A549 (cell line): ENCODE results near the gene CA9.

ENCODE experiments used
- JUN ChIP-seq, 2 experiments: fragments of >200 bp; sonication (Bioruptor Twin); formaldehyde crosslinking; IDR thresholded peaks; 2 replicates in 1 of 2; 3 replicates in 1 of 2; pipeline ENCODE4 v1.6.1; 2016 to 2017
- POLR2A ChIP-seq: IDR thresholded peaks from 2 replicates; pipeline ENCODE4 v1.6.1; 2012; ENCODE audit warnings: mild to moderate bottlenecking, low read length
- ZSCAN20 ChIP-seq: fragments of 250-450 bp; sonication (Bioruptor Pico); IDR thresholded peaks from 2 replicates; pipeline ENCODE4 v1.8.0; 2022; ENCODE audit warnings: mild to moderate bottlenecking, moderate library complexity
- TF ChIP-seq, protein P1 (sequence below): fragments of >200 bp; sonication (Bioruptor Twin); formaldehyde crosslinking; IDR thresholded peaks from 3 replicates; pipeline ENCODE4 v1.5.1; 2016

DNA sequence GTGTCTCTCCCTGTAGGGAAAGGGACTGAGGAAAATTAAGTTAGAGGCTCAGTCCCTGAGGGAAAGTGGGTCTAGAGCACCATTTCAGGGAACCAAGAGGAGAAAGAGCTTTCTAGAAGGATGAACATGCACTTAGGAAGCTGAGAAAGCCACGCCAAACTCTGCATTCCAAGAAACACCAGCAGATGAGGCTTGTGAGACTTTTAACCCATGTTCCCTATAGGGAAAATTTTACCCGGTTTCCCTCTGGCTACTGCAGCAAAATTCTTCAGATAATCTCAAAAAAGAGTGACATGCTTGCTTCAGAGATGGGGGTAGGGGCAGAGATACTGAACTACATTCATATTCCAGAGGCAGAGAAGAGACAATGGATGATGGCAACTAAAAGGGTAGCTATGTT, 49.7 kb downstream of the CA9 start:
- TF ChIP-seq POLR2A (no peak), ZSCAN20 (CRISPR knock-in tag) (no peak), JUN (IDR thresholded peaks at IDR 0.05) (no peak)
- TF ChIP-seq, protein P1, sequence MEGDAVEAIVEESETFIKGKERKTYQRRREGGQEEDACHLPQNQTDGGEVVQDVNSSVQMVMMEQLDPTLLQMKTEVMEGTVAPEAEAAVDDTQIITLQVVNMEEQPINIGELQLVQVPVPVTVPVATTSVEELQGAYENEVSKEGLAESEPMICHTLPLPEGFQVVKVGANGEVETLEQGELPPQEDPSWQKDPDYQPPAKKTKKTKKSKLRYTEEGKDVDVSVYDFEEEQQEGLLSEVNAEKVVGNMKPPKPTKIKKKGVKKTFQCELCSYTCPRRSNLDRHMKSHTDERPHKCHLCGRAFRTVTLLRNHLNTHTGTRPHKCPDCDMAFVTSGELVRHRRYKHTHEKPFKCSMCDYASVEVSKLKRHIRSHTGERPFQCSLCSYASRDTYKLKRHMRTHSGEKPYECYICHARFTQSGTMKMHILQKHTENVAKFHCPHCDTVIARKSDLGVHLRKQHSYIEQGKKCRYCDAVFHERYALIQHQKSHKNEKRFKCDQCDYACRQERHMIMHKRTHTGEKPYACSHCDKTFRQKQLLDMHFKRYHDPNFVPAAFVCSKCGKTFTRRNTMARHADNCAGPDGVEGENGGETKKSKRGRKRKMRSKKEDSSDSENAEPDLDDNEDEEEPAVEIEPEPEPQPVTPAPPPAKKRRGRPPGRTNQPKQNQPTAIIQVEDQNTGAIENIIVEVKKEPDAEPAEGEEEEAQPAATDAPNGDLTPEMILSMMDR = no peak
